OCI-M1 (cell line): ENCODE data around the gene TMEM140.
"Not testable (repeated sequence)": the region's sequence is repeated elsewhere in the genome, so short reads cannot be mapped to it uniquely, and the experiment has no call there.

ENCODE experiments used
- DNase-seq: peaks from one replicate; lab custom pipeline; 2025; lab: John Stamatoyannopoulos, UW

TMEM140 gene

DNA sequence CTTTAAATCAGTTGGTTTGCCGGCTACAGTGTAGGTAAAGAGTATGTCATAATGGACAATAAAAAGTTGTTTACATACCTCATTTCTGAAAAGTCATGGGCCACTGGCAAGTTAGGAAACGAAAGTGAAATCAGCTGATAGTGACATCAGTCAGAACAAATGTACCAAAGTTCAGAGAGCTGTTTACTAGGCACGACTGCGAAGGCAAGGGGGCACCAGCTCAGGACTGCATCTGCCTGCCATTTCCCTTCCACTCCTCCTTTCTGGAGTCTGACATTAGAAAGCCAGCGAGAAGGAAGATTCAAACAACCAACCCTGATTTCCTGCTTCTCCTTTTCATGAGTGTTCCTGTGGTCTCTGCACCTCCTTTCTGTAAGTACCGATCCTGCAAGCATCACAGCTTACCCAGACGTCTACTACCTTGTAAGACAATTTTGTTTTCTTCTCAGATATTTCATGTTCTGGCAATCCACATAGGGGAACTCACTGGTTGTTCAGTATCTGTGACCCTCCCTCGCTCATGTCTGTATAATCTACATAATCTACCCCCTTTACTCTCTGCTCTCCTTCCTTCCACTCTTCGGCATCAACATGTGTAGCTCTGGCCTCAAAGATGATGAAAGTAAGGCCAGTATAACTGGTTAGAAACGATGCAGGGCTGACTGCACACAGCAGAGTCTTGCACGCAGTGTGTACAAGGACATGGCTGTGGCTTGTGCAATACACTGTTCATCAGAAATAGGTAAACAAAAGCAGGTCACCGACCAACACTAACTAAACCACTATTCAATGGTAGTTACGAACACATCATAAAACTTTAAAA is at the start of gene TMEM140:
TSS of gene TMEM140 (plus strand) at position 174 of the 823 bp plus-strand sequence. CDS start 16,370 bp downstream, outside the sequence.
- DNase-seq = peak; percentile 85

DNA sequence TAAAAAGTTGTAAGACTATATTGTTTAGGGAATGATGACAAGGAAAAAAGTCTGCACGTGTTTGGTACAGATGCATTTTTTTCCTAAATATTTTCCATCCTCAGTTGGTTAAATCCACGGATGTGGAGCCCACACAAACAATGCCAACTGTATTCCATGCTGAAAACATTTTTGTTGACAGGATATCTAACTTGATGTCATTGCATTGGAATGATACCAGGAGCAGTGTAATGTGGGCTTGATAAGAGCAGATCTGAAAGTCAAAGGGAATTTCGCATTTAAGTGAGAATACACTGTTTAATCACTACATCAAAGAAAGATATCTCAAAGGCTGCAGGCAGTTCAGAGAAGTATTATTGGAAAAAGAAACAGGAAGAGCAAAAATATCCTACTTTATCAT is 49.5 kb upstream of the TMEM140 start:
- DNase-seq = no peak

DNA sequence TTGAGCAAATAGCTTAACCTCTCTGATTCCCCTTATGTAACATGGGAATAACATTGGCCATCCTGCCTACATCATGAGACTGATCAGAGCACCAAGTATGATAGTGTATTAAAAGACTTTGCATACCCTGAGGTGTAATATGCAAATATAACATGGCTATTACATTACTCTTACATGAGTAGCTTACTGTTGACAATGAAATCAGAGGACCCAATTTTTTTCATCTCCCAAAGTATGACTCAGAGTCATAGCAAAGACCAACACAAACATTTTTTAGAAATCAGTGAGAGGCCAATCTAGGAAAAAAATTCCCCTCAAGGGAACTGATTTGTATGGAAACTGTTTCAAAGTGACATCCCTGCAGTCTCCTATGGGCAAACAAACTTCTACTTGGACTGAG is 47.0 kb upstream of the TMEM140 start:
- no peak for DNase-seq

DNA sequence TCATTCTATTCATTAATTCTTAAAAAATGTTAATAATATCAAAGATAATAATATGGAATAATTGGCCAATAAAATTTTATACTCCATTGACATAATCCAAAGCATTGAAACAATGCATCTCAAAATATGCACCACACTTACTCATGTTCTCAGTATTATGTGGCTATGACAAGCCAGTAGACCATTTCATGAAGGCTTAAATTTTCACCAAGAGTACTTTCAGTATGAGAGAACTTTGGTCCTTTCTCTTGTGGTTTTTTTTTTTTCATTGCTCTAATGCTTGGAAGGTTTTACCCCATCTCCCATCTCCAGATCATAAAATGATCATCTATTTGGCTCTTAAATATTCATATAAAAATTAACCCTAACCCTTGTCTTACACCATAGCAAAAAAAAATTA is 45.5 kb upstream of the TMEM140 start:
- DNase-seq = no peak

DNA sequence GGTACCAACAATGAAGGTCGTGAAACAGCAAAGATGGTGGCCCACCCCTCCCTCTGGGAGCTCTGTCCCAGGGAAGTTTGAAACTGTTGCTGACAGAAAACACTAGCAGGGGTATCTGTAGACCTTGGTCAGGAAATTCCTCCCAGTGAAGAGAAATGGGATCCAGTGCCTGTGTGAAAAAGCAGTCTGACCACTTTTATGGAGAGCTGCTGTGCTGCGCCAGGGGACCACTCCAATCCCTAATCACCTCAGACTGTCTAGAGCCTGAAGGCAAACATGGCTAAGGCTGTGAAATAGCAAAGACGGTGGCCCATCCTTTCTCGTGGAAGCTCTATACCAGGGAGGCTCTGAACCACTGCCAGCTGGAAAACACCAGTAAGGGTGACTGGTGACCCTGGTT is 38.3 kb upstream of the TMEM140 start:
- no peak for DNase-seq

DNA sequence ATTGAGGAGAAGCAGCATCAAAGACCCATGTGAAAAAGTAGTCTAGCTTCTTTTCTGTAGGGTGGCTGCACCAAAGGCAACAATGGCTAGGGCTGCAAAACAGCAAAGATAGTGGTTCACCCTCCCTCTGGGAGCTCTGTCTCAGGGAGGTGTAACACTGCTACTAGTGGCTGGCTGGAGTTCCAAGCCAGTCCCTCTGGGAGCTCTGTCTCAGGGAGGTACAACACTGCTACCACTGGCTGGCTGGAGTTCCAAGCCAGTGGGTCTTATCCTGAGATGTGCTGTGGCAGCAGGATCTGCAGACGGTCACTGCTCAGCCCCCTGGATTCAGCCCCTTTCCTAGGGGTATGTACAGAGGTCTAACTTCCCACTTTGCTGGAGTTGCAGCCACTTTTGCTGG is 37.9 kb upstream of the TMEM140 start:
- no peak for DNase-seq

DNA sequence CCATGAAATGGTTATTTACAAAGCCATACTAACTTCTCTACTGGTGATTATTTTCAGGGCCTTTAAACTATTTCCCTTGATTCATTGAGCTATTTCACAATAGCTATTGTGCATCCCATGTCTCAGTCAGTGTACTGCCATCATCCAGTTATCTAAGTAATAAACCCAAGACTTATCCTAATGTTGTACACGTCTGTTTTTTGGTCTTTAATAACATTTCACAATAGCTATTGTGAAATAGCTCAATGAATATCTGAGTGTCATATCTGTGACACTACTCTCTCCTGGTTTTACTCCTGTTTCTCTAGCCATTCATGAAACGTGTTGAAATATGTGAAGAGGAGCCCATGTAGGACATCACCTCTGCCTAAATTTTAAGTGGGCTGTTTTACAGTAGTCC is 36.5 kb upstream of the TMEM140 start:
- DNase-seq = peak; percentile 1

DNA sequence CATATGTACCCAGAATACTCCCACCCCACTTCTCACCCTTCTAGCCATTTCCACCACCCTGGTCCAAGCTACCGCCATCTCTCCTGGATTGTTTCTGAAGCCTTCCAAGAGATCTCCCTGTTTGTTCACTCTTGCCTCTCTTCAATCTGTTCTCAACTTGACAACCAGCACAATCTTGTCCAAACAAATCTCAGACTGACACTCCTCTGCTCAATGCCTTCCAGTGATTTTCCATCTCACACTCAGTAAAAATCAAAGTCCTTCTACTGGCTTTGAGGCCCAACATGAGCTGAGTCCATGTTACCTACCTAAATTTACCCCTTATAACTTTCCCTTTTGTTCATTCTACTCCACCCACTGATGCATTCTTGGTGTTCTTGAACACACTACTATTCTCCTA is 33.2 kb upstream of the TMEM140 start:
- no peak for DNase-seq

DNA sequence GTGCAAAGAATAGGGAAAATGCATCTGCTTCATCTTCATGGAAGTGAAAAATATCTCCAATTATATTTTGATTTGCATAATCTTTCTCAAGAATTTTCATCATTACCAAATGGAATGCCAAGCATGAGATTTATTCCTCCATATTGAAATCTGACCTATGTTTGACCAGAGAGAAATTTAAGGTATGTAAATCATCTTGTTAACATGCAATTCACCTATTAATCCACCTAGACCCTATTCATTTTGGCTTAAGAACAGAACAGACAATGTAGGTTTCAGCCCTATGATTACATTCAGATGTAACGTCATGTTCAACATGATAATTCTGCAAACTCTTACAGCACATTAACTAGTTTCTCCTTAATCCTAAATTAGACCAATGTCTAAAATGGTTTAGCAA is 30.8 kb upstream of the TMEM140 start:
- DNase-seq = no peak

DNA sequence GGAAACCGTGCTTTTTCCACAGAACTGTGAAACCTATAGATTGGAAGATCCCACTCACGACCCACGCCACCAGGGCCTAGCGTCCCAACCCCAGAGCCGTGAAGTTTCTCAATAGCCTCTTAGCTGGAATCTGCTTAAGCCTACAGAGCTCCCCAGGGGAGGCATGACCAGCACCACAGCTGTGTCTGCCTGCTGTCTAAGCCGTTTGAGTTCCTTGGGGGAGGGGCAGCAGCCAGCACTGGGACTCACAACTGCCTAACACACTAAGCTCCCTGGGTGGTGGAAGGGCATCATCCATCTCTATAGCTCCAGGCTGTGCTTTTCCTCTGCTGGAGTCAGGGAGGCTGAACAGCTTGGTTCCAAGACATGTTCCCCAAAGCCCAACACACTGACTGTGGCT is 26.0 kb upstream of the TMEM140 start:
- DNase-seq = no peak

DNA sequence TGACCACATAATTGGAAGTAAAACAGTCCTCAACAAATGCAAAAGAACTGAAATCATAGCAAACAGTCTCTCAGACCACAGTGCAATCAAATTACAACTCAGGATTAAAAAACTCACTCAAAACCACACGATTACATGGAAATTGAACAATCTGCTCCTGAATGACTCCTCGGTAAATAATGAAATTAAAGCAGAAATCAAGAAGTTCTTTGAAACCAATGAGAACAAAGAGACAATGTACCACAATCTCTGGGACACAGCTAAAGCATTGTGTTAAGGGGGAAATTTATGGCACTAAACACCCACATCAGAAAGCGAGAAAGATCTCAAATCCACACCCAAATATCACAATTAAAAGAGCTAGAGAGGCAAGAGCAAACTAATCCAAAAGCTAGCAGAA is 23.2 kb upstream of the TMEM140 start:
- not testable (repeated sequence) for DNase-seq

DNA sequence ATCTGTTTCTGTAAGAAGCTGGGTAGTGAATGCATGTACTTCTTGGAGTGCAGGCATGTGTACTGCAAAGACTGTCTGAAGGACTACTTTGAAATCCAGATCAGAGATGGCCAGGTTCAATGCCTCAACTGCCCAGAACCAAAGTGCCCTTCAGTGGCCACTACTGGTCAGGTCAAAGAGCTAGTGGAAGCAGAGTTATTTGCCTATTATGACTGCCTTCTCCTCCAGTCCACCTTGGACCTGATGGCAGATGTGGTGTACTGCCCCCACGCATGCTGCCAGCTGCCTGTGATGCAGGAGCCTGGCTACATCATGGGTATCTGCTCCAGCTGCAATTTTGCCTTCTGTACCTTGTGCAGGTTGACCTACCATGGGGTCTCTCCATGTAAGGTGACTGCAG is 18.9 kb upstream of the TMEM140 start:
- no peak for DNase-seq

DNA sequence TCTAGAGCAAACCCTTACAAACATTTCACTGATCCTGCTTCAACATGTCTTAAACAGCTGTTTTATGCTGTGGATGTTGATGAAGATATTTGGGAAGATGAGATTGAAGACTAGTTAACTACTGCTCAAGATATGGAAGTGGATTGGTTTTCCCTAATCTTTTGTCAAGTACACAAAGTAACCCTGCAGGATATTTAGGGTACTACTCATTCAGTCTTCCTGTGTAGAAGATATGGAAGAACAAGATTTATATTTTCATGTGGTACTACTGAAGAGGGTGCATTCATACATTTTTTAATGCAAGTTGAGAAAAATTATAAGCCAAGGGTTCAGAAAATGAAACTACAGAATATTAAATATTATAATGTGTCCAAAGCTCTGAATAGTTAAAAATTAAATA is 18.3 kb upstream of the TMEM140 start:
- no peak for DNase-seq

DNA sequence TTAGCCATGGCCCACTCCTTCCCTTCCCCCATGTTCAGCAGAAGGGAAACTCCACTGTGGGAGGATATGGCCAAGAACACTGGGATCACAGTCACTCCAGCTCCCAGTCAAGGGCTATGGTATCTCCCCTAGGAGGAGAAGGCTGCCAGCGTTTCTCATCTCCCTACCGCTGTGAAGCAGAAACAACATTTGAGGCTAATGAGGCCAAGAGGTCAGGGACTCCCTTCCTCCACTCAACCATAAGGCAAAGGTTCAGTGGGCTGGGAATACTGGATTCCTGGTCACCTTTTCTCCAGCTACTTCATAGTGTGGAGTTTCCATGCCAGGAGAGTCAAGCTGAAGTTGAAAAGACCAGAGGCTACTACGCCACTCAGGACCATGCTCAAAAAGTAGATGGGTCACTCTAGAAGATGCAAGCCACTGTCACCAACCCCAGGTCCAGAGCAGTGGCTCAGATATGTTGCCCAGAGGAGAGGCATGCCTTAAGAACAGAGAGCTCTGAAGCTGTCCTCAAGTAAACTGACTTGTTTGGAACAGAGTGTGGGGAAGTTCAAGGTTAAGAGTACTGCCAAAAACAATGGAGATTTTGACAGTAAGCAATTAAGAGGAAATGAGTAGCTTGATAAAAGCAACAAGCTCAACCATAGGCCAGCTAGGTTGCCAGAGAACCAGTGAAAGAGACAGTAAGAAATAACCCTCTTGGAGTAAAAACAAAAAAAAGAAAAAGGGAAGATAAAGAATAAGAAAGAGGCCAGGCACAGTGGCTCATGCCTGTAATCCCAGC is 3.8 kb upstream of the TMEM140 start:
- no peak for DNase-seq

DNA sequence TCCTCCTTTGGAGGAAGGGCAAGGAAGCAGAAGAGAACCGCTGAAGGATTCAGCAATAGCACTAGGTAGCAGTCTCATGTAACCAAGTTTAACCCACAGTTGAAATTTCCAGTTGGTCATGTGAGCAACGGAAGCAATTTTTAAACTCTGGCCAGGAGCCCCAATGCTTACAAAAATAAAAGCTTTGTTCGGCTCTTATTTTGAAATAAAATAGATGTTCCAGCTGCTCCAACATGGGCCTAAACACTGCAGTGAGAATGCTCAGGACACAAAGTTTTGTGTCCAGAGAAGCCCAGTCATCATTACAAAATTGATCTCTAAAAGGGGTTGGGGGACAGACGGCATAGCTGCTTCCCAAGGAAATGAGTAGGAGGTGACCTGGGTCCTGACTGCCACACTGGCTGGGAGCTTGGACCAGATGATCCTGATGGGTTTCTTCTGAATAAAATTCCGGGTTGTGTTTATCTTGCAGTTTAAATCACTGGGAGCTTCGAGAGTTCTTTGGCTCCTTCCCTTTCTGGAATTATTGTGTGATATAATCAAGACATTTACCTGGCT is 452 bp upstream of the TMEM140 start:
- peak; percentile 60 for DNase-seq

DNA sequence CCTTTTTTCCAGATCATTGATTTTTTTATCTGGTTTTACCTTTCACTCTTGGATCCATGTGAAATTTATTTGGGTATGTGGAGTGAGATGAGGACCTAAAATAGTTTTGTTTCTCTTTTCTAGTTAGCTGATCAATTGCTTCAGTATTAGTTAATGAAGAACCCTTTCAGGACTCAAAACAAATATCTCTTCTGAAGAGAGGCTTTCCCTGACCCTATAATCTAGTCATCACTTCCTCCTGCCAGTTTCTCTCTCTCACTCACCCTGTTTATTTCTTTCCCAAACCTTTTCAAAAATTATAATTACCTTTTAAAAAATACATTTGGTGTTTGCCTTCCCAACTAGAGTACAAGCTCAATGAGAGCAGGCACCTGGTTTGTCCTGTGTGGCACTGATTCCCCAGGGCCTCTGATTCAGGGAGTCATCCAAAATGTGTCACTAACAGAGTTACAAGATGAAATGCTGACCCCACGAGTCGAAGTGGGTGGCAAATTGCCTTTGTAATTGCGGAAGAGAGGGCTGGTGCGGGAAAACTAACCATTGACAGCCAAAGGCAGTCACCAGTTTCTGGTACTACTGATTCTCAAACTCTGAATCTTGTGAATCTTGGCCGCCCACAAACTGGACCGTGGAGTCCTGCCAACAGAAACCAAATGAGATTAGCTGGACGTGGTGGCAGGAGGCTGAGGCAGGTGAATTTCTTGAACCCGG is 2.4 kb downstream of the TMEM140 start:
- DNase-seq = no peak

DNA sequence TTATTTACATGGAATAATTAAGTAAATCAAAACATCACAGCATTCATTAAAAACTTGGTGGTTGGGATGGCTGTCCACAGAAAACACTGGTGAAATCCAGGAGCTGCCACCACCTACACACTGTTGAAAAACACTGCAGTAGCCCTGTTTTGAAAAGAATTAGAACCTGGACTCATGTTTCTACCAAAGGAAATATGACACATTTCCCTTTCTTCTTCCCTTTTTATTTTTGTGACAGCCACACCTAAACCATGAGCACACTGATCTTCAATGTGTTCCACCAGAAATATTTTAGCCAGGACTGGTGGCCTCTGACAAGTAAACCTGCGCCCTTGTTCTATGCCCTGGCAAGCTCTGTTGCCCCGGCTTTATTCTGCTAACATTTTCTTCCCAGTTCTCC is 3.3 kb downstream of the TMEM140 start:
- DNase-seq = no peak

DNA sequence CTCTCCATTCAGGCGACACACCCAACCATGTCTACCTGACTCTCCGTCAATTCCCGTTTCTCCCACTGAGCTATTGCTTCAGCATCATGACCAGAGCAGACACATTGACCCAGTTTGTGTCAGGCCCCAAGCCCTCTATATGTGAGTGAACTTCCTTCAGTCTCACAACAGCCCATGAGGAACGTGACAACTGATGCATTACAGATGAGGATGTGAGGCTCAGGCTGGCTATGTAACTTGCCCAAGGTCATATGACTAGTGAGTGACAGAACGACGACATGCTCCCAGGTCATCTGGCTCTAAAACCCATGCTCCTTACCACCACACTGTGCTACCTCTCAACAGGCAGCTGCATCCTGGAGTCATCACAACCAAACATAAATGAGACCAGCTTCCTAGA is 3.7 kb downstream of the TMEM140 start:
- no peak for DNase-seq

DNA sequence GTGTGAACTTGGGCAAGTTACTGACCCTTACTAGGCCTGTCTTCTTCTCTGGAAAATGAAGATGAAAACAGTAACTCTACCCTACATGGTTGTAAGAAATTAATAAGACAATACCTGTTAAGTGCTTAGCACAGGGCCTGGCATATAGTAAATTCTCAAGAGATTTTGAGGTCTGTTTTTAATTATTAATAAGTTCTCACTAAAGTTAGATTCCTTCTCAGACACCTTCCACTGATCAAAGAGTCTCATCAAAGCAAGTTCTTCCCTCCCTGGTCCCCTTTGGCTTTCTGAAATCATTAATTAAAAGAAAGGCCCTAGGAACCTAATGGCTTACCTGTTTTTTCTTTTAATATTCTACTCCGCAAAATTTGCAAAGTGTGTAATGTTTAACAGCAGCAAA is 4.6 kb downstream of the TMEM140 start:
- DNase-seq = no peak

DNA sequence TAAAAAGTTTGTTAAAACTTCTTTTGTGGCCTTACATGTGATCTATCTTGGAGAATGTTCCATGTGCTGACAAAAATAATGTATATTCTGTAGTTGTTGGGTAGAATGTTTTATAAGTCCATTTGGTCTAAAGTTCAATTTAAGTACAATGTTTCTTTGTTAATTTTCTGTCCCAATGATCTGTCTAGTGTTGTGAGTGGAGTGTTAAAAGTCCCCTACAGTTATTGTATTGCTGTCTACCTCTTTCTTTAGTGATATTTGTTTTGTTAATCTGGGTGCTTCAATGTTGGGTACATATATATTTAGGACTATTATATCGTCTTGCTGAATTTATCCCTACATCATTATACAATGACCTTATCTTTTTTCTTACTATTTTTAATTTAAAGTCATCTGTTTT is 6.9 kb downstream of the TMEM140 start:
- DNase-seq = no peak

DNA sequence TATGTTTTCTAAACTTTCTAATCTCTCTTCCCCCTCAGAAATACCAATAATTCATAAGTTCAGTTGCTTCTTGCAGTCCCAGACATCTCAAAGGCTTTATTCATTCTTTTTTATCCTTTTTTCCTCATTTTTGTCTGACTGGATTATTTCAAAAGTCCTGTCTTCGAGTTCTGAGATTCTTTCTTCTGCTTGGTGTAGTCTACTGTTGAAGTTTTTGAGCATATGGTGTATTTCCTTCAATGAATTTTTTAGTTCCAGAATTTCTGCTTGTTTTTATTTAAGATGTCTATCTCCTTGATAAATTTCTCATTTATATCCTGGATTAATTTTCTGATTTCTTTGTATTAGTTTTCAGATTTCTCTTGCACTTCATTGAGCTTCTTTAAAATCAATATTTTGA is 8.4 kb downstream of the TMEM140 start:
- no peak for DNase-seq

DNA sequence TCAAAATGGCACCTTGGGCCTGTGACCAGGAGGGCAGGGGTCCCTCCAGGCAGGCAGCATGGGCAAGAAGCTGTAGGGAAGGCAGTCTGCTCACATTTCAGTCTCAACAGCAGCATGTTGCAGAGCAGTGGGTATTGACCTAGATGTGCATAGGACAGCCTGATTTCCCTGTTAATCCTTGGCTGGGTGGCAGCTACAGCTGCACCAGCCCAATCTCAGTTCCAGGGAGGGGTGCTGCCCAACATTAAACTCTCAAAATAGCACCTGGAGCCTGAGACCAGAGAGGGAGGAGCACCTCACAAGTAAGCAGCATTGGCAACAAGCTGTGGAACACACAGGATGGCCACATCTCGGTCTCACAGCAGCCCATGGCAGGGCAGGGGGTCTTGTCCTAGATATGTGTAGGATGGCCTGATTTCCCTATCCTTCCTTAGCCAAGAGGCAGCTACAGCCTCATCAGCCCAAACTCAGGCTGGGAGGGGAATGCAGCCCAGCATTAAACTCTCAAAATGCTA is 10.3 kb downstream of the TMEM140 start:
- no peak for DNase-seq
